ENCODE measurements around the gene LURAP1L. TPM values are rescaled to one million over a fixed set of nuclear protein-coding genes. Genes with fewer than 3 reads are reported as not detected.

The LURAP1L gene, protein sequence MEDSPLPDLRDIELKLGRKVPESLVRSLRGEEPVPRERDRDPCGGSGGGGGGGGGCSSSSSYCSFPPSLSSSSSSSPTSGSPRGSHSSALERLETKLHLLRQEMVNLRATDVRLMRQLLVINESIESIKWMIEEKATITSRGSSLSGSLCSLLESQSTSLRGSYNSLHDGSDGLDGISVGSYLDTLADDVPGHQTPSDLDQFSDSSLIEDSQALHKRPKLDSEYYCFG
- total RNA-seq: 14.6 and 140 TPM in 2 replicates

DNA sequence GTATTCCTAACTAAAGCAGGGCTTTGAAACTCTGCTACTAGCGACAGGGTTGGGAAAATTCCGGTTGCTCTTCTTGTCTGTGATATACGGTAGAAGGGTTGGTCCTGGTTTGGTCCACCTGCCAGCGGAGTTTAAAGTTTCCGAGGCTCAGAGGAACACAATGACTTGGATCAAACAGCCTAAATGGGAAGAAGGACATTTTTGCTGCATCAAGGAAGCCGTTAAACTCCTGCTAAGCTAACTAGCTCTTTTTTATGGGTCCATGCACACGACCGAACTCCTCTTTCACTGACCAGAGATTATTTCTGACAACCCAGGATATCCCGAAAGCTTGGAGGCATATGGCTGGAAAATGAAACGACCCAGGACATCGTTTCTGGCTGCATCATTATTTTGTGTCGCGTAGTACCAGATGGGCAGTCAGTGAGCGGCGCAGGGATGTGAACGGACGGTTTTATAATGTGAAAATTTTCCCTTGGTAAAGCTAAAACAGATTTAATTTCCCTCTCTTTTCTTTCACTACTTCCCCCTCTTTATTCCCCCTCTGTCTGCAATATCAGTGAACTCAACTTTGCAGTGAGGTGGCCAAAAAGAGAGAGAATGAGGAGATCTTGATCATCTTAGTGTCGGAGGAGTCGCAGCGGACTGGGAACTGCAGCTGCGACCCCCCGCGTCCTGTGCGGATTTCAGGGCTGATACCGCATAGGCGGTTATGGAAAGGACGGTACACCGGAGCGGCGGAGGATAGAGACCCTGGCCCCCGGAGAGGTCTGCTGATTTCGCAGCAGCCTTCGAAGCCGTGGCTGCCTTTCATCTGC lies at the start of gene LURAP1L:
LURAP1L (plus strand) TSS at position 160 of the 818 bp plus-strand sequence. CDS start 696 bp downstream, outside the sequence.

Small RNA genes within 50 kb of the gene (small RNA-seq; reads per million reads assigned to genes)
- gene RN7SL849P (ENCODE audit: low replicate concordance): not detected

Other genes starting within 250 kb of the LURAP1L start
- 1.4 and 13.8 TPM in 2 replicates for gene TYRP1, start 81.6 kb upstream of the LURAP1L start, total RNA-seq